ENCODE results near the gene DBR1.

DNA sequence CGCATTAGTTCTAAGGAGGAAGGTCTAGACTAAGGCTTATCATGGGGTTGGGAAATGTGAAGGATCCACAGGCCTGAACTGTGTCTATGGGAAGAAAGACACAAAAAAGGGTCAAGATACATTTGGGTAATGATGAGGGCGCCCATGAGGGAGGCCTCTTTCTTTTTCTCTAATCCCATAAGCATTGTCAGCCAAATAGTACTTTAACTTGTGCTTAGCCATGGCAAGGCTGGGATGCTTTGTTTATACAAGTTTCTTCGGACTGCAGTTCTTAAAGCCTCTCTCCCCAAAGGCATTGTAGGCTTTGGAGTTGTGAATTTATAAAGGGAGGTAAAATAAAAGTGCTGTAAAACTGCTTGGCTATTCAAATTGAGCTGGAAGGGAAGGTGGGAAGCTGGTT lies 35.8 kb upstream of the DBR1 start:
- TF ChIP-seq SP1 (IDR thresholded peaks at IDR 0.05) (no peak), L3MBTL2 (conservative IDR thresholded peaks at IDR 0.05) (no peak), ARNT (IDR thresholded peaks at IDR 0.05) (no peak), BHLHE40 (IDR thresholded peaks at IDR 0.05; ENCODE audit: borderline replicate concordance) (no peak)

All from HEK293T (cell line).